ENCODE measurements around the gene CHAF1A.

- TF ChIP-seq POLR2A (IDR thresholded peaks at IDR 0.05) (no peak), CTCF (IDR thresholded peaks at IDR 0.05) (no peak)
These were observed 47.5 kb upstream of the CHAF1A start for GRCh38 chr19:4354897-4355296.

All from breast epithelium (tissue), 3 donors.